ENCODE measurements around the gene C1QTNF5.

The C1QTNF5 gene

DNA sequence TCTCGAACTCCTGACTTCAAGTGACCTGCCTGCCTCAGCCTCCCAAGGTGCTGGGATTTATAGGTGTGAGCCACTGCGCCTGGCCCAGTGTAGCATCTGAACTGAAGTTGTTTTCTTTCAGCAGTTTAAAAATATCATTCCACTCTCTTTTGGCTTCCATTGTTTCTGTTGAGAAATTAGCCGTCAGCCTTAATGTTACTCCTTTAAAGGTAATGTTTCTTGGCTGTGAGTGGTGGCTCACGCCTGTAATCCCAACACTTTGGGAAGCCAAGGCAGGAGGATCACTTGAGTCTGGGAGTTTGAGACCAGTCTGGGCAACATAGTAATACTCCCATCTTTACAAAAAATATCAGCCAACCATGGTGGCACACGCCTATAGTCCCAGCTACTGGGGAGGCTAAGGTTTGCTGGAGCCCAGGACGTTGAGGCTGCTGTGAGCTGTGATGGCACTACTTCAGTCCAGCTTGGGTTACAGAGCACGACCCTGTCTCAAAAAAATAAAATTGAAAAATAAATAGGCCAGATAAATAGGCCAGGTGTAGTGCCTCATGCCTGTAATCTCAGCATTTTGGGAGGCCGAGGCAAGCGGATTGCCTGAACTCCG is 49.7 kb downstream of the C1QTNF5 start:
- Mint-ChIP-seq H3K4me3 (no peak overlapping the region), H3K9me3 (no peaks in the 10 kb centered on the region), H3K27ac (no peak overlapping the region), H3K4me1 (ENCODE audit: low read depth) (no peaks in the 10 kb centered on the region), H3K27me3 (no peaks in the 10 kb centered on the region), H3K36me3 (ENCODE audit: low read depth) (peaks cover 71% of the 10 kb centered on the region)
- DNase-seq: no peak

All from activated T-cell treated with anti-CD3 and anti-CD28 coated beads, Interleukin-2, amount 50 U/mL, for 24 hours (primary cell).